ENCODE results near the gene GPATCH3.
"Not testable (repeated sequence)": the region's sequence is repeated elsewhere in the genome, so short reads cannot be mapped to it uniquely, and the experiment has no call there.

Gene GPATCH3

GRCh38 chr1:26874896-26875295 lies 25.4 kb downstream of the GPATCH3 start:
- DNase-seq (ENCODE audit: low read depth in 2 of 2, low spot score in 1 of 2) = no peak

GRCh38 chr1:26873097-26873496 lies 27.2 kb downstream of the GPATCH3 start:
- not testable (repeated sequence) for DNase-seq (ENCODE audit: low read depth in 2 of 2, low spot score in 1 of 2)

GRCh38 chr1:26864610-26865480 lies 35.4 kb downstream of the GPATCH3 start:
- peak; percentile 69 to 89 for DNase-seq (ENCODE audit: low read depth in 2 of 2, low spot score in 1 of 2)

GRCh38 chr1:26863685-26864077 lies 36.6 kb downstream of the GPATCH3 start:
- no peak for DNase-seq (ENCODE audit: low read depth in 2 of 2, low spot score in 1 of 2)

- DNase-seq (ENCODE audit: low read depth in 2 of 2, low spot score in 1 of 2) = no peak
Observed at GRCh38 chr1:26862781-26863684, 37.2 kb downstream of the GPATCH3 start, which contains the start of gene SFN. SFN (plus strand) TSS chr1:26863149; CDS start chr1:26863213, 64 bp downstream.

- no peak for DNase-seq (ENCODE audit: low read depth in 2 of 2, low spot score in 1 of 2)
Observed at GRCh38 chr1:26861889-26862378, 38.3 kb downstream of the GPATCH3 start.

- no peak for DNase-seq (ENCODE audit: low read depth in 2 of 2, low spot score in 1 of 2)
Observed at GRCh38 chr1:26861286-26861701, 39.0 kb downstream of the GPATCH3 start.

GRCh38 chr1:26858891-26859640 lies 41.2 kb downstream of the GPATCH3 start:
- DNase-seq (ENCODE audit: low read depth in 2 of 2, low spot score in 1 of 2) = no peak

- DNase-seq (ENCODE audit: low read depth in 2 of 2, low spot score in 1 of 2) = no peak
Observed at GRCh38 chr1:26858160-26858559, 42.1 kb downstream of the GPATCH3 start.

- no peak for DNase-seq (ENCODE audit: low read depth in 2 of 2, low spot score in 1 of 2)
Observed at GRCh38 chr1:26857473-26858060, 42.7 kb downstream of the GPATCH3 start.

- DNase-seq (ENCODE audit: low read depth in 2 of 2, low spot score in 1 of 2) = no peak
Observed at GRCh38 chr1:26856604-26857469, 43.4 kb downstream of the GPATCH3 start.

- no peak for DNase-seq (ENCODE audit: low read depth in 2 of 2, low spot score in 1 of 2)
Observed at GRCh38 chr1:26856181-26856580, 44.1 kb downstream of the GPATCH3 start.

GRCh38 chr1:26855636-26856035 lies 44.6 kb downstream of the GPATCH3 start:
- no peak for DNase-seq (ENCODE audit: low read depth in 2 of 2, low spot score in 1 of 2)

- DNase-seq (ENCODE audit: low read depth in 2 of 2, low spot score in 1 of 2) = no peak
Observed at GRCh38 chr1:26854906-26855305, 45.4 kb downstream of the GPATCH3 start.

- DNase-seq (ENCODE audit: low read depth in 2 of 2, low spot score in 1 of 2) = no peak
Observed at GRCh38 chr1:26853600-26853999, 46.7 kb downstream of the GPATCH3 start.

- peak; percentile 66 to 85 for DNase-seq (ENCODE audit: low read depth in 2 of 2, low spot score in 1 of 2)
Observed at GRCh38 chr1:26853156-26853555, 47.1 kb downstream of the GPATCH3 start.

GRCh38 chr1:26852701-26853100 lies 47.6 kb downstream of the GPATCH3 start:
- no peak for DNase-seq (ENCODE audit: low read depth in 2 of 2, low spot score in 1 of 2)

GRCh38 chr1:26851106-26851684 lies 49.1 kb downstream of the GPATCH3 start:
- no peak for DNase-seq (ENCODE audit: low read depth in 2 of 2, low spot score in 1 of 2)
